ENCODE results near the gene TSPAN14.

Gene TSPAN14

GRCh38 chr10:80509108-80509402 is 54.9 kb downstream of the TSPAN14 start:
- no peak for DNase-seq

GRCh38 chr10:80509403-80510161 is 55.5 kb downstream of the TSPAN14 start:
- DNase-seq: no peak

- DNase-seq: no peak
Observed at GRCh38 chr10:80512031-80512526, 58.0 kb downstream of the TSPAN14 start.

- DNase-seq: no peak
Observed at GRCh38 chr10:80513106-80513505, 59.0 kb downstream of the TSPAN14 start.

GRCh38 chr10:80515511-80515910 is 61.4 kb downstream of the TSPAN14 start:
- no peak for DNase-seq

- no peak for DNase-seq
Observed at GRCh38 chr10:80515941-80516340, 61.8 kb downstream of the TSPAN14 start.

GRCh38 chr10:80516506-80517075 is 62.5 kb downstream of the TSPAN14 start:
- DNase-seq: no peak

GRCh38 chr10:80517416-80518142 is 63.5 kb downstream of the TSPAN14 start:
- DNase-seq: no peak

GRCh38 chr10:80518143-80518806 is 64.2 kb downstream of the TSPAN14 start:
- DNase-seq: no peak

- DNase-seq: no peak
Observed at GRCh38 chr10:80518807-80519360, 64.8 kb downstream of the TSPAN14 start.

GRCh38 chr10:80519936-80520650 is 66.0 kb downstream of the TSPAN14 start:
- no peak for DNase-seq

GRCh38 chr10:80520661-80521470 is 66.8 kb downstream of the TSPAN14 start:
- DNase-seq: no peak

GRCh38 chr10:80522756-80523363 is 68.8 kb downstream of the TSPAN14 start:
- DNase-seq: no peak

GRCh38 chr10:80523773-80524172 is 69.7 kb downstream of the TSPAN14 start:
- DNase-seq: no peak

- DNase-seq: no peak
Observed at GRCh38 chr10:80524190-80524909, 70.2 kb downstream of the TSPAN14 start.

GRCh38 chr10:80526218-80526617 is 72.1 kb downstream of the TSPAN14 start:
- no peak for DNase-seq

GRCh38 chr10:80526742-80527141 is 72.6 kb downstream of the TSPAN14 start:
- DNase-seq: no peak

- no peak for DNase-seq
Observed at GRCh38 chr10:80528185-80528700, 74.1 kb downstream of the TSPAN14 start.

- DNase-seq: no peak
Observed at GRCh38 chr10:80528901-80529300, 74.8 kb downstream of the TSPAN14 start.

GRCh38 chr10:80529604-80530003 is 75.5 kb downstream of the TSPAN14 start:
- DNase-seq: no peak
